ENCODE measurements around the gene RCN1.
"Not testable (repeated sequence)": the region's sequence is repeated elsewhere in the genome, so short reads cannot be mapped to it uniquely, and the experiment has no call there.

Gene RCN1

DNA sequence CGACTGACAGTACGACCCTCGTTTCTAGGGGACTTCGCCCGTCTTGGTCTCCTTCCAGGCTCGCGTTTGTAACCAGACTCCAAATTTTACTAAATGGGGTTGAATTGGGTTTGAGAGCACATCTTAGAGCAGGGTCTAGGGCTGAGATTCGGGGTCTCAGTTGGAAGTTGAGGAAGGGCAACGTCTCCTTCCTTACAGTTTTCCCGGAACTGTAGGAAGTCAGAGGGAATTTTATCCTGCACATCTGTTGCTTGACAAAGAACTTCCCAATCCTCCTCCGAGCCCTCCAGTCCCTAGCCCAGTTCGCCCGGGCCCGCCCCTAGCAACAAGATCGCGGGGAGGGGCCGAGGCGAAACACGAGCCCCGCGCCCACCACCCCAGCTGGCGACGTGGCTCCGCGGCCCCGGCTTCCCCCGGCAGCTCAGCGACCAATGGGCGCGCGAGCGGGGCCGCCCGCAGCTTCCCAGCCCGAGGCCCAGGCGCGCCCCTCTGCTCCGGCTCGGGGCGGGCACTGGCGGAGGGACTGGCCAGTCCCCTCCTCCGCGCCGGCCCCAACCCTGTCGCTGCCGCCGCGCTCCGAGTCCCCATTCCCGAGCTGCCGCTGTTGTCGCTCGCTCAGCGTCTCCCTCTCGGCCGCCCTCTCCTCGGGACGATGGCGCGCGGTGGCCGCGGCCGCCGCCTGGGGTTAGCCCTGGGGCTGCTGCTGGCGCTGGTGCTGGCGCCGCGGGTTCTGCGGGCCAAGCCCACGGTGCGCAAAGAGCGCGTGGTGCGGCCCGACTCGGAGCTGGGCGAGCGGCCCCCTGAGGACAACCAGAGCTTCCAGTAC, at the start of gene RCN1:
Gene RCN1, plus strand, starts transcription at position 530 of the 826 bp plus-strand sequence. Its CDS starts 123 bp downstream, at position 653.
- DNase-seq (ENCODE audit: low spot score): no peak

DNA sequence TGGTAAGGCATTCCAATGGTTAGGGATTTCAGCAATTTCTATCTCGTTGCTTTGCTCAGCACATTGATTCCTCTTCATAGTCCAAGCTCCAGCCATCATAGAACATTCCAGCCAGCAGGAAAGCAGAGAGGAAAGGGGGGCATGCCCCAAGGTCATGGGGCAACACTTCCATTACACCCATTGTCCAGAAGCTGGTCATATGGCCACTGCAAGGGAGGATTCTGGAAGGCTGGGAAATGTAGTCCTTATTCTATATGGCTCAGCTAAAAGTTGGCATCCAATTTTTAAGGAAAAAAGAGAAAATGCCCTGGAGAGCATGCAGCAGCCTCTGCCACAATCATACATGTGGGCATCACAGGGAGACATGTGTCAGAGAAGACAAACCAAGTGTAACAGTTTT, 47.1 kb upstream of the RCN1 start:
- no peak for DNase-seq (ENCODE audit: low spot score)

DNA sequence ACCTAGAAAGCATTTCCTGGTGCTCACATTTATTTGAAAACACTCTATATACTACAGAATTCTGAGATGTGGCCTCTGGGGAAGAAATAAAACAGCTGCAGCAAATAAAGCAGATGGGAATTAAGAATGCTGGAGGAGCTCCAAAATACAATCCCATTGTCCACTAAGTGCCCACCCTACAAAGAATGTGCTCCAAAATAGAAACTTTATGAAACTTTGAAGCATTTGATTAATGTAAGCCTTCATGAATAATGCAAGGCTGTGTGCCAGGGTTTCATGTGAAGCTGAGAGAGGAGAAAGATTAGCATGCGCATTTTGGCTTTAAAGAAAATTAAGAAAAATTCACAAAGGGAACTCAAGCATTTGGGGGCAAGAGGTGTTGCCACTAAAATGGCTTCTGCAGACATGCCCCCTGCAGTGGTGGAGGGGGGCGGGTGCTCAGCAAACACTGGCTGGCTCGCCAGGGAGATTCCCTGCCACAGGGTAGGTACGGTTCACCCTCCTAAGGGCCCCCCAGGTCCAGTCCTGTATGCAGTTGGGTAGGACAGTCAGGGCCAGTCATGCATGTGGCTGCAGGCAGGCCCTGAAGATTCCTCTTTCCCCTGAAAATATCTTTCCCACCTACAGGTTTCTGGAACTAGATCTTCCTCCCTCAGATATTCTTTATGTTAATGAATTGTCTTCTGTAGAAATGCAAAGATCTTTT, 46.6 kb upstream of the RCN1 start:
- no peak for DNase-seq (ENCODE audit: low spot score)

DNA sequence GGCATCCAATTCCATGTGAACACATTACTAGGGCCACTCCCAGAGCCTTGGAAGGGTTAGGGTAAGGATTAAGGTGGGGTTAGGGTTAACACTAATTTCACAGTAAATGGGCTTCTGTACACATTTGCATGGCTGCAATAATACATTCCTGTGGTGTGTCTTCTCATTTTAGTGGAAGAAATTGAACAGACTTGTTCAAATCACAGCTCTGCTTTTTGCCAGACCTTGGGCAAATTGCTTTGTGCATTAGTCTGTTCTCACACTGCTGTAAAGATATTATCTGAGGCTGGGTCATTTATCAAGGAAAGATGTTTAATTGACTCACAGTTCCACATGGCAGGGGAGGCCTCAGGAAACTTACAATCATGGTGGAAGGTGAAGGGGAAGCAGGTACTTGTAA, 45.4 kb upstream of the RCN1 start:
- no peak for DNase-seq (ENCODE audit: low spot score)

DNA sequence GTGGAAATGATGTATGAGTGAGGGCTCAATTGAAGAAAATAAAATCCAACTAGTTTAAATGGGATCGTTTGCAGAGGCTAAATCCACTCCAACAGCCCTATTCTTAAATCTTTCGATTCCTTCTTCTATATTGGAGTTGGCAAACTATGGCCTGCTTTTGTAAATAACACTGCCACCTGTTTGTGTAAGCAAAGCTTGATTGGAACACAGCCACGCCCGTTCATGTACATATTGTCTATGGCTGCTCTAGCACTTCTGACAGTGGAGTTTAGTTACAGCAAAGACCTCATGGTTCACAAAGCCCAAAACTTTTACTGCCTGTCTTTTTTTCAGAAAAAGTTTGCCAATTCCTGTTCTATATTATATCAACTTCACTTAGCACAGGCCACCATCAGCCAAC, 40.6 kb upstream of the RCN1 start:
- DNase-seq (ENCODE audit: low spot score): no peak

DNA sequence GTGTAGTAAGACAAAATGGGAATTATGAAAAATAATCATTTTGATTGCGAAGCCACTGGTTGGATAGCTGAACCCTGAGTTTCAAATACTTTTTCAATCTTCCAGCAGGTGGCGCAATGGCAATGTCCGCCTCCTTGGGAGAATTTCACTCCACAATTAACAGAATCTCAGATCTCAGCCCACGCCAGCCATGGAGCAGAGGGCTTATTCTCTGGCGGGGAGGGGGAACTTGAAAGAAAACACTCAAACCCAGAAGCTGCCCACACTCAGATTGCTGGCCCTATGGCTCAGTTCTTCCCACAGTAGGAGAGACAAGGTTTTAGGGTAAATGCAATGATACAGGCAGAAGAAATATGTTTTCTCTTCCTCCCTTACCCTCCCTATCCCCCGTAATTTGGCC, 38.7 kb upstream of the RCN1 start:
- peak; percentile 33 for DNase-seq (ENCODE audit: low spot score)

DNA sequence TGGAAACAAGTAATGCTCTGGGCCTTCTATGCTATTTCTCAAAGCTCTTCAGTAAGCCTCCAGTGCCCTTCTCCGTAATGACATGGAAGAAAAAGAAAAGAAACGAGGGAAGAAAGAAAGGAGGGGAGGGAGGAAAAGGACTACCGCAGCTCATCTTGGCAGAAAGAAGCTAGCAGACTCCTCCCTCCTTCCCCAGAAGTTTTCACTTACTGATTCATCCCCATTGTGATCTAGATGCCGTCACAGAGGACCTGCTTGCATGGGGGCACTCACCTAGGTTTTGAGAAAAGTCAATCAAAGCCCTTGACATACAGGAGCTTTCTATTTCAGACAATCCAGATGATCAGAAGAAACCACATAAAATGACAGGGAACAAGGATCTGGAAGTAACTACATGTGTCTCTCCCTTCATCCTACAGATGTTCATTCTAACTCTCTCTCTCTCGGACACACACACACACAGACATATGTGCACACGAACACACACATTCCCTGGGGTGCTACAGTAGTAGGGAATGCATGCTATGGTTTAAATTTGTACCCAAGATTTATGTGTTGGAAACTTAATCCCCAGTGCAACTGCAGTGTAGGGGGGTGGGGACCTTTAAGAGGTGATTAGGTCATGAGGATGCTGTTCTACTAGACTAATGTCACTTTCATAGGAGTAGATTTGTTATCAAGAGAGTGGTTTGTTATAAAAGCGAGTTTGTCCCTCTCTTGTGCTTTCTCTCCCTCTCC, 37.6 kb upstream of the RCN1 start:
- DNase-seq (ENCODE audit: low spot score): no peak

DNA sequence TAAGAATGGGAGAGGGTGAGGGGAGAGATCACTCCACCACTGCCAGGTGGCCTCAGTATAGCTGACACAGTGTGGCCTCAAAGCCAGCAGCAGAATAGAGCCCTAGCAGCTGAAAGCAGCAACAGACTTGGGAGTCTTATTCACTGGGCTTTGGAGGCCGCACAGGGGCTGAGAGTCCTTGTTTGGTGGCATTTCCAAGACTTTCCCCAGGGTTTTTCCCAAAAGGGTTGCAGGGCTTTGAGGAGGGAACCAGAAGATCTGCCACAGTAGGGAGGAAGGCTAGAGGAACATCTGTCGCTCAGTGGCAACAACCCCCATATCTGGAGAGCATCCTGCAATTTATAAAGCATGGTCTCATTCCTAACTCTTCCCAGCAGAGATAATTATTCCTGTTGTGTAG, 35.0 kb upstream of the RCN1 start:
- DNase-seq (ENCODE audit: low spot score): no peak

DNA sequence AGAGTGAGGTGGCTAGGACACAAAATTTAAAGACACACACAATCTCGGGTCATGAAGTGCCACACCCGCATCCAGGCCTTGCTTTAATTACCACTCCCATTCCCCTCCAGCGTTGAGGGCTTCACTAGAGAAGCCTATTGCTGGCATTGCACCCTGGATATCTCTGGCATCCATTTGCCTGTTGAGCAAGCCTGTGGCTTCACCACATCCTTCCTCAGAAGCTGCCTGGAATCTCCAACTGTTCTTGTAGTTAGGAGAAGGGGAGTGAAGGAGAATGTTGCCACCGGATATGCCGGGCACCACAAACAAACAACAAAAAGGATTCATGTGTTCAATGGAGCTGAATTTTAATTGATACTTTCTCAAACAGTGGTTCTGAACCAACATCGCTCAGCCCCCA, 34.4 kb upstream of the RCN1 start:
- DNase-seq (ENCODE audit: low spot score): no peak

DNA sequence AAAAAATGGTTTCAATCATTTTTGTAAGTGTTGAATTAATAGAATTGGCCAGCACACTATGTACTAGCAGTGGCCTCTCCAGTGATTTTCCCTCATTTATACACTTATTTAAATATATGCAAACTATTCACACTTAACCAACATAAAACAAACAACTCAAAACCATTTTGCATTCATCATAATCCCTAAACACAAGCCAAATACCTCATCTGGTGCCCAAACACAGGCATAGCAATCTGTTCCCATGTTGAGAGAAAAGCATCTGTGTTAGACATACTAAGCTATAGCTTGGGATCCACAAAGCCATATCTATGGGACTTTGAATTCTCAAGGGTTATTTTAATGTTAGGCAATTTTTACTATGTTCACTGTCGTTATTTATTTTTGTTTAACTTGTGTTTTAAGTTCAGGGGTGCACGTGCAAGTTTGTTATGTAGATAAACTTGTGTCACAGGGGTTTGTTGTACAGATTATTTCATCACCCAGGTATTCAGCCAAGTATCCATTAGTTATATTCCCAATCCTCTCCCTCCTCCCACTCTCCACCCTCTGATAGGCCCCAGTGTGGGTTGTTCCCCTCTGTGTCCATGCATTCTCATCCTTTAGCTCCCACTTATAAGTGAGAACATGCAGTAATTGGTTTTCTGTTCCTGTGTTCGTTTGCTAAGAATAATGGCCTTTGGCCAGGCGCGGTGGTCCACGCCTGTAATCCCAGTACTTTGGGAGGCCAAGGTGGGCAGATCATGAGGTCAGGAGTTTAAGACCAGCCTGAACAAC, 31.0 kb upstream of the RCN1 start:
- no peak for DNase-seq (ENCODE audit: low spot score)

DNA sequence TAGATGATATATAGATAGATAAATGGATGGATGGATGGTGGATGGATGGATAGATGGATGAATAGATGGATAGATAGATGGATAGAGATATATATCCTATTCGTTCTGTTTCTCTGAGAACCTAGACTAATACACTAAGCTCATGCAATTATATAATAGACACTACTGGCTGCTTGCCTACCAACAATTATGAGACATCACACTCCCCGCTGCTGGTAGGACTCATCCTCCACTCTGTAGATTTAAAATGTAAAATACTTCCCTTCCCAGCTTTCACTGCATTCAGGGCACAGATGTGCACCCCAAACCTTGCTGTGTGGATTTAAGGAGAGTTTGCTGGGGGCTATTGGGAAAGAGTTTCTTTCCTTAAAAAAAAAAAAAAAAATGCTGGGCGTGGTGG, 28.3 kb upstream of the RCN1 start:
- DNase-seq (ENCODE audit: low spot score): no peak

DNA sequence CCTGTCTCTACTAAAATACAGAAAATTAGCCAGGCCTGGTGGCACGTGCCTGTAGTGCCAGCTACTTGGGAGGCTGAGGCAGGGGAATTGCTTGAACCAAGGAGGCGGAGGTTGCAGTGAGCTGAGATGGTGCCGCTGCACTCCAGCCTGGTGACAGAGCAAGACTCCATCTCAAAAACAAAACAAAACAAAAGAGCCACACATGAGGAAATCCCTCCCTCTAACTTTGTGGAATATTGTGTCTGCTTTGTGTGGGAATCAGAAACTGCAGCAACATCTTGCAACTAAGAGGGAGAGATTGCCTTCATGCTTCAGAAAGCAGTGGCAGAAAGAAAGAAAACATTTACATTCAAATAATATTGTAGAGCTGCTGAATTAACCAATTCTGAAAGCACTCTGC, 27.8 kb upstream of the RCN1 start:
- not testable (repeated sequence) for DNase-seq (ENCODE audit: low spot score)

DNA sequence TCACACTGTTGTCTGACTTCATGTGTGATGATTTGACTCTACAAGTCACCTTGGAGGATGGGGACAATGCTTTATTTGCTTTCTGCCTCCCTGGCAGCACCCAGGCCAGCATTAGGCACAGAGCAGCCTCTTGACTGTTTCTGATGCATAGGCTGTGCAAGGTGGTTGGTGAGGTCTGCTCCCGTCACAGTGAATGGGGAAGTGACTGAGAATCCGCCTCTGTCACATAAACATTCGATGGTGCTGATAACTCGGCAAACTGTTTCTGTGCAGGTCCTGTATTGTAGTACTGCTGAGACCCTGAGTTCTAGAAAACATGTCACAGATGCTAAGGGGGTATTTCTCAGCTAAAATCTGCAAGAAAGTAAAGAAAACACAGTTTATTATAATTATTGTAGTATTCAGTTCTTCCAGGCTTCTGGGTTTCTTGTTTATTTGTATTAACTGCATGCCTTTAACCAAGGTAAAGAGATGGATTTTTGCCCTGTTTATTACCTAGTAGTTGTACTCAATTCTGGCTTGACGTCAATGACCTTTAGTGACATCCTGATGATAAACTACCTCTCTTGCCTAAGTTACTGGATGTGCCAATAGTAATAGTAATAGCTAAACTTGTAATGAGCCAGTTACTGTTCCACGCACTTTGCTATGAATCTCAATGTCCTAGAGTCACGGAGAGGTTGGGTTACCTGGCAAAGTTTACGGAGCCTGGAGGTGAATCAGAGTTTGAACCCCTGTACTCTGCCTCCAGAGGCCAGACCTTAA, 24.8 kb upstream of the RCN1 start:
- DNase-seq (ENCODE audit: low spot score): no peak

DNA sequence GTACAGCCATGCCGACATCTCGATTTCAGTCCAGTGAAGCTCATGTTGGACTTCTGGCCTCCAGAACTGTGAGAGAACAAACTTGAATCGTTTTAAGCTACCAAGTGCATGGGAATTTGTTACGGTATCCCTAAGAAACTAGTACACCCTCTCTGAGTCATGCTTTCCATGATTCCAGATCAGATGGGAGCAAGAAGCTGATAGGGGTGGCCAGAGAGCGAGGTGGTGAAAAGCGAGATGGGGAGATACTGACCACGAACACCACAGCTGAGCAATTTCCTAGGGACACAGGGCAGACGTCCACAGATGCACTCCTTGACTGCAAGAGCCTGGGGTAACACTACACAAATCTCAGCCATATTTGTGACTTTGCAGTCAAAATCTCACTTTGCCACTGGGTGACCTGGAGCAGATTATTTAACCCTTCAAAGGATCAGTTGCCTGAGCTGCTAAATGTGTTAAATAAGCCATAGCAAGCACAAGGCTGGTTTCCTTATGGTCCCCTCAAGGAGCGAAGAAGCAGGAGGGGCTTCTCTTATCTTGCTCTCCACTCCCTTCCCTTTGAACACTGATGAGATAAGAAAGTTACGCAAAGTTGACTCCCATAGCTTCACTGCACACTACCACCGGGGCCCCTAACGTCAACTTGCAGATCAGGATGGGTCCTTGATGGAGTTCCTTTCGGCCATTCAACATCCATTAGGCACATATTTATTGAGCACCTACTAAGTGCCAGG, 22.6 kb upstream of the RCN1 start:
- DNase-seq (ENCODE audit: low spot score): no peak

DNA sequence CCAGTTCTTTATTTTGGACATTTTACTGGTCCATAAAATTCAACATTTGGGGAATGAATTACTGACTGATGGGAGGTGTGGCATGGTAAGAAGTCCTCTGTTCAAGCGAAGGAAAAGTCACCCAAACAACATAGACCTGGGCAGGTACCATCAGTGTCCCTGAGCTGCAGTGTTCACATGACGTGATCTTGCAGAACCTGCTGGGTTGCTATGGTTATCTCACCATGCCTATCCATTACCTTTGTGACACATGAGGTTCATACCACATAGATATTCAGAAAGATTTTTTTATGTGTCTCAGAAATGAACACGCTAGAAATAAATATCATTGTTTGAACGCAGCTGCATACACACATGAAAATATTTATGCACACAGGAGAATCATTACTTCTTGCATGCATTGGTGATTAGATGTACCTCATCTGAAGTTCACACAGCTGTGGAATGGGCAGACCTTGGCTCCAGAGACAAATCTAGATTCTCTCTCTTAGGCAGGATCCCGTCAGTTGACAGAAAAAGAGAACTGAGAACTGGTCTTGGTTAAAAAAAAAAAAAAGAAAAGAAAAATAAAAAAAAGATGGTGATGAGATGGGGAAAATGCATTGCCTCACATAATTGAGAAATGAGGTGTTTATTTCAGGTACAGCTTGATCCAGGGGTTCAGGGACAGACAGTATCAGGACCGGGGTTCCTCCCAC, 21.4 kb upstream of the RCN1 start:
- no peak for DNase-seq (ENCODE audit: low spot score)

DNA sequence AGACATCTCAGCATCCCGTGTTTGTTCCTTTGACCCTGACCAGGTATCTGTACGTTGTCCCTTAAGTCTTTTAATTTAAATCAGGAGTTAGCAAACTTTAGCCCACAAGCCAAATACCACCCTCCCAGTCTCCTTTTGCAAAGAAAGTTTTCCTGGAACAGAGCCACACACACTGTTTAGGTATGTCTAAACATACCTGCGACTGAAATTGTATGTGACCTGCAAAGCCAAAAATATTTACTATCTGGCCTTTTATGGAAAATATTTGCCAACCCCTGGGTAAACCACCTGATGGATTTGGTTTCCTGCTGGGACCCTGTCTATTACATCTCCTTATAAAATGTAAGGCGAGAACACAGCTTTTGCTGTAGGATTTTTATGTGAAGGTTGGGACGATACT, 20.2 kb upstream of the RCN1 start:
- no peak for DNase-seq (ENCODE audit: low spot score)

DNA sequence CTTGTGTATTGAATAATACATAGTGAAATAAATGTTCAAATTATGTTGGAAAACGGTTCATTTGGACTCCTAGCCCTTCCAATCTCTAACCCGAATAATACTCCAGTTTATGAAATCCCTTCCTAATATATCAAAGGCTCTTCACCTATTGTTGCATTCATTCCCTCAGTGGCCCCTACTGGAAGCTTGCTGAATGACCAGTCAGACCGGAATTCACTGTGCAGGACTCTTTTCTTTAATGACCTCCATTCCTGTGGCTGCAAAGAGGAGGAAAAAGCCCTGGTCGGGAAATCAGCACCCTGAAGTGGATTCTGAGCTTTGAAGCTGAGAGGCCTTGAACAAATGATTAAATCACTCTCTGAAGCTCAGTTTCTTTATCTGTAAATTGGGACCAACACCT, 19.1 kb upstream of the RCN1 start:
- no peak for DNase-seq (ENCODE audit: low spot score)

DNA sequence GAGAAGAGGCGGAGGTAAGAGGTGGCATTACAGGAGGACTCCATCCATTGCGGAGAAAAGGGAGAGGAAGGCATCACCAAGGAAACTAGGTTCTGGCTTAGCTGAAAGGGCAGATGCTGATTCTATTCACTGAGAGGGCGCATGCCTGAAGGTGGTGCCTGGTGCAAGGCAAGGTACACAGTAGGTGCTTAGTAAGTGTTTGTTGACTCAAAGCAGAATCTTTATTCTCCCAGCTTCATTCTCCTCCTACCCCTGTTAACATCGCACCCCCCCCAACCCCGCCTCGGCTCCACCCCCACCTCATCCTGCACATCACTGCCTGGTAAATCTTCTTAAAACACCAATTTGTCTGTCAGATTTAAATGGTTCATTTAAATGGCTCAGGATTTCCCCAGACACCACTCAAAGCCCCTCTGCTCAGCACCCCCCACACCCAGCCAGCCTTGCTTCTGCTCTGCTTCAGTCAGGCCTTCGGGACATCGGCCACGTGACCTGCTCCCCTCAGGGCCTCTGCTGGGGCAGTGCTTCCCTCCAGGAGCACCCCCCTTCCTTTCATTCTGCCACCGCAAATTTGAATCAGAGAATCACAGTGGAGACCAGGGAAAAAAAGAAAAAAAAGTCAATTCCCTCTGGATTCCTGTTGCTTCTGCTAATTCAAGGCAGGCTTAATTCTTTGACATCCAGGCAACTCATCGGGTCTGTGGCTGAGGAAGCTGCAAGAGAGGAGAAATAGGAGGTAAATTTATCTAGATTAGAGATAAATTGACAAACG, 17.8 kb upstream of the RCN1 start:
- DNase-seq (ENCODE audit: low spot score): no peak

DNA sequence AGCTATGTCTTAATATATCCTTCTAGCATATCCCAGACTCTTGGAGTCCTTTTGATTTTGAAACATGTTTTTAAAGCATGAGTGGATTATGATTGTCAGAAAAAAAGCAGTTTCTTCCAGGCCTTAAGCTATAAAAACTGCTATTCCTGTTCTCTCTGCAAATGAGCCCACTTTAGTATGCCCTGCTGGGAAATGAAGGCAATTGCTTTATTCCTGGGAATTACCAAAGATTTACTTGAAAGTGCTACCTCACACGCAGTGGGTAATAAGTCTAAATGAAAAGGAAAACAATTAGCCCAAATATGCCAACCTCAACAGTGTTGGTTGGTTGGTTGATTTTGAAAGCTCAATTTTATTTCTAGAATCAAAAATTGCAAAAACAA, 17.2 kb upstream of the RCN1 start:
- DNase-seq (ENCODE audit: low spot score): no peak
